Activated CD4-positive, alpha-beta T cell treated with anti-CD3 and anti-CD28 coated beads, Interleukin-10, Interleukin-2, amounts not matched to agents 100 ng/mL and 50 ng/mL, durations not matched to agents 16 hours and 8 hours (primary cell): ENCODE results near the gene PSORS1C2.

ENCODE experiments used
- DNase-seq: peaks from one replicate; pipeline ENCODE4 v3.0.0-alpha.2; 2020

PSORS1C2 gene

GRCh38 chr6:31111712-31112111 is 27.2 kb downstream of the PSORS1C2 start:
- no peak for DNase-seq

GRCh38 chr6:31110825-31111582 is 27.9 kb downstream of the PSORS1C2 start:
- DNase-seq, result no peak

GRCh38 chr6:31107052-31107451 is 31.8 kb downstream of the PSORS1C2 start:
- DNase-seq, result no peak

- DNase-seq, result no peak
Observed at GRCh38 chr6:31103136-31103535, 35.7 kb downstream of the PSORS1C2 start.

- DNase-seq, result no peak
Observed at GRCh38 chr6:31098449-31098938, 40.4 kb downstream of the PSORS1C2 start.

GRCh38 chr6:31096656-31097055 is 42.2 kb downstream of the PSORS1C2 start:
- DNase-seq, result no peak

- no peak for DNase-seq
Observed at GRCh38 chr6:31096215-31096614, 42.7 kb downstream of the PSORS1C2 start.

- peak; percentile 47 for DNase-seq
Observed at GRCh38 chr6:31094389-31094881, 44.4 kb downstream of the PSORS1C2 start.

- DNase-seq, result no peak
Observed at GRCh38 chr6:31092769-31093505, 45.9 kb downstream of the PSORS1C2 start.

- no peak for DNase-seq
Observed at GRCh38 chr6:31092238-31092637, 46.6 kb downstream of the PSORS1C2 start.

GRCh38 chr6:31091680-31092079 is 47.2 kb downstream of the PSORS1C2 start:
- DNase-seq, result no peak

GRCh38 chr6:31090973-31091364 is 47.9 kb downstream of the PSORS1C2 start:
- no peak for DNase-seq

GRCh38 chr6:31090275-31090972 is 48.4 kb downstream of the PSORS1C2 start:
- DNase-seq, result no peak
